IMR-90 (cell line): ENCODE data around the gene SURF1. TPM values are rescaled to one million over a fixed set of nuclear protein-coding genes. Genes with fewer than 3 reads are reported as not detected.

Experiments used
- ATAC-seq: fragments of 200-7000 bp; cut with Tn5 transposase; 2 replicates; pipeline ENCODE4 v1.9.1; 2020; ENCODE audit warnings: low read depth, mild to moderate bottlenecking, moderate library complexity
- BruUV-seq: library from RNA; stranded (reverse); fragments of 400-500 nt; replicated peaks from 2 replicates; lab custom pipeline; 2021; lab: Mats Ljungman, UMichigan
- CTCF ChIA-PET: fragments of 300-600 bp; formaldehyde crosslinking; extraction: SDS; loops from one replicate; lab custom pipeline; 2021; ENCODE audit warnings: antibody characterized with exemption; lab: Yijun Ruan, JAX
- POLR2A ChIA-PET: fragments of 300-600 bp; sonication (Branson Sonifier 250); formaldehyde crosslinking; loops from one replicate; lab custom pipeline; 2022; ENCODE audit warnings: antibody characterized with exemption; ENCODE audit not compliant: unreplicated experiment; lab: Charles Lee
- DNase-seq: peaks from one replicate; pipeline ENCODE4 v3.0.0; 2013
- H2AFZ ChIP-seq: replicated peaks from 2 replicates; pipeline ENCODE3; 2013; ENCODE audit warnings: low read length, mild to moderate bottlenecking; ENCODE audit not compliant: poor library complexity
- H2AK5ac ChIP-seq: 2 replicates; pipeline ENCODE4 v1.6.1; 2013; ENCODE audit warnings: low read depth, low read length, inconsistent platforms
- H2AK9ac ChIP-seq: replicated peaks from 2 replicates; pipeline ENCODE3; 2013; ENCODE audit warnings: mild to moderate bottlenecking, low read depth, low read length, moderate library complexity; ENCODE audit not compliant: poor library complexity
- H2BK120ac ChIP-seq: 2 replicates; pipeline ENCODE4 v1.6.1; 2013; ENCODE audit warnings: low read depth, low read length, inconsistent platforms
- H2BK15ac ChIP-seq: 3 replicates; pipeline ENCODE4 v1.6.1; 2013; ENCODE audit warnings: low read depth, low read length, inconsistent platforms
- H2BK20ac ChIP-seq: 2 replicates; pipeline ENCODE4 v1.6.1; 2013; ENCODE audit warnings: low read depth, mild to moderate bottlenecking, inconsistent platforms, low read length, moderate library complexity
- H2BK5ac ChIP-seq: 2 replicates; pipeline ENCODE4 v1.6.1; 2013; ENCODE audit warnings: mild to moderate bottlenecking, low read depth, low read length, inconsistent platforms; ENCODE audit not compliant: poor library complexity, severe bottlenecking
- H3K14ac ChIP-seq: replicated peaks from 2 replicates; pipeline ENCODE4 v1.6.1; 2013; ENCODE audit warnings: low read depth, low read length, inconsistent platforms
- H3K18ac ChIP-seq: 2 replicates; pipeline ENCODE4 v1.6.1; 2013; ENCODE audit warnings: low read depth, low read length, control low read depth
- H3K23ac ChIP-seq: 2 replicates; pipeline ENCODE4 v1.6.1; 2013; ENCODE audit warnings: low read depth, low read length, inconsistent platforms
- H3K27ac ChIP-seq: 2 replicates; pipeline ENCODE4 v1.5.1; 2013; ENCODE audit warnings: mild to moderate bottlenecking, control low read depth, low read length; ENCODE audit not compliant: insufficient read depth
- H3K27me3 ChIP-seq: 2 replicates; pipeline ENCODE4 v1.6.1; 2013; ENCODE audit warnings: low read length; ENCODE audit not compliant: control insufficient read depth, insufficient read depth
- H3K36me3 ChIP-seq: 2 replicates; pipeline ENCODE4 v1.6.1; 2013; ENCODE audit warnings: low read length, mixed read lengths; ENCODE audit not compliant: control insufficient read depth, insufficient read depth
- H3K4ac ChIP-seq: 2 replicates; pipeline ENCODE4 v1.6.1; 2013; ENCODE audit warnings: low read depth, low read length, inconsistent platforms
- H3K4me1 ChIP-seq: 2 replicates; pipeline ENCODE4 v1.6.1; 2013; ENCODE audit warnings: low read length, mixed read lengths; ENCODE audit not compliant: control insufficient read depth, insufficient read depth
- H3K4me2 ChIP-seq: 2 replicates; pipeline ENCODE4 v1.6.1; 2013; ENCODE audit warnings: low read depth, mild to moderate bottlenecking, control low read depth, low read length, moderate library complexity
- H3K4me3 ChIP-seq: 2 replicates; pipeline ENCODE4 v1.5.1; 2013; ENCODE audit warnings: low read depth, mild to moderate bottlenecking, control low read depth, low read length, moderate library complexity; ENCODE audit not compliant: insufficient read depth
- H3K56ac ChIP-seq: 2 replicates; pipeline ENCODE4 v1.6.1; 2013; ENCODE audit warnings: low read length, inconsistent platforms; ENCODE audit not compliant: insufficient read depth; ENCODE audit errors: extremely low read depth
- H3K79me1 ChIP-seq, 2 experiments: 2 replicates each; pipeline ENCODE4 v1.6.1; 2013; ENCODE audit warnings: low read length in 2 of 2, inconsistent platforms in 1 of 2, low read depth in 1 of 2
- H3K9ac ChIP-seq: 2 replicates; pipeline ENCODE4 v1.6.1; 2013; ENCODE audit warnings: low read depth, low read length, control low read depth
- H3K9me1 ChIP-seq: 2 replicates; pipeline ENCODE4 v1.6.1; 2013; ENCODE audit warnings: low read length, inconsistent platforms; ENCODE audit not compliant: insufficient read depth
- H3K9me3 ChIP-seq: 2 replicates; pipeline ENCODE4 v1.6.1; 2013; ENCODE audit warnings: low read length; ENCODE audit not compliant: control insufficient read depth, insufficient read depth
- H4K20me1 ChIP-seq: 2 replicates; pipeline ENCODE4 v1.6.1; 2013; ENCODE audit warnings: low read length, inconsistent platforms; ENCODE audit not compliant: insufficient read depth
- H4K5ac ChIP-seq: 2 replicates; pipeline ENCODE4 v1.6.1; 2013; ENCODE audit warnings: mild to moderate bottlenecking, low read depth, low read length, control low read depth
- H4K8ac ChIP-seq, 2 experiments: 2 replicates each; pipeline ENCODE4 v1.6.1; 2013; ENCODE audit warnings: low read depth in 2 of 2, low read length in 2 of 2, control low read depth in 1 of 2, inconsistent platforms in 1 of 2
- H4K91ac ChIP-seq: 2 replicates; pipeline ENCODE4 v1.6.1; 2013; ENCODE audit warnings: low read depth, low read length, inconsistent platforms; ENCODE audit not compliant: insufficient read depth
- CEBPB ChIP-seq: IDR thresholded peaks from 2 replicates; pipeline ENCODE4 v1.6.1; 2012; ENCODE audit warnings: low read depth, low read length, improper control_type of control experiment
- CHD1 ChIP-seq: IDR thresholded peaks from 2 replicates; pipeline ENCODE4 v1.6.1; 2012; ENCODE audit warnings: low read depth, low read length, improper control_type of control experiment
- FOS ChIP-seq: fragments of 150-350 bp; IDR thresholded peaks from 2 replicates; pipeline ENCODE4 v1.6.1; 2016; ENCODE audit warnings: low read depth, low read length
- POLR2A ChIP-seq: IDR thresholded peaks from 2 replicates; pipeline ENCODE4 v1.6.1; 2012; ENCODE audit warnings: mild to moderate bottlenecking, low read depth, low read length
- RFX5 ChIP-seq: IDR thresholded peaks from 2 replicates; pipeline ENCODE4 v1.8.0; 2012; ENCODE audit warnings: low read depth, mild to moderate bottlenecking, low read length, moderate library complexity
- SMC3 ChIP-seq: fragments of 150-350 bp; IDR thresholded peaks from 2 replicates; pipeline ENCODE4 v1.6.1; 2016; ENCODE audit warnings: low read depth, mild to moderate bottlenecking, antibody characterized with exemption, low read length, moderate library complexity
- WGBS, 2 experiments: methylation state at CpG; one replicate each; pipeline versions ENCODE4 v1.1.5 to v1.1.7; 2013; ENCODE audit warnings: missing lambda C conversion rate in 2 of 2; ENCODE audit not compliant: insufficient read length in 1 of 2; ENCODE audit errors: extremely low coverage in 2 of 2; 5-methylcytosine and 5-hydroxymethylcytosine counted together
- dilution Hi-C: fragments of 300-500 bp; cut with HindIII; formaldehyde crosslinking; loops from one replicate; pipeline ENCODE4 v1.14.3; 2018; ENCODE audit warnings: low sequenced_read_pairs; ENCODE audit not compliant: unreplicated experiment
- in situ Hi-C: fragments of 300-500 bp; cut with MboI; formaldehyde crosslinking; loops from 3 replicates; pipeline ENCODE4 v1.14.3; 2019; ENCODE audit warnings: low sequenced_read_pairs, inconsistent platforms, mixed read lengths
- intact Hi-C: fragments of 100-400 bp; cut with micrococcal nuclease; formaldehyde crosslinking; loops from 2 replicates; pipeline ENCODE4 v1.10.0; 2022
- polyA plus RNA-seq, 3 experiments: library from polyadenylated mRNA; depleted of rRNA; stranded (reverse); fragments of >200 nt; gene quantifications; 2 replicates each; pipeline ENCODE4 v1.2.3, GENCODE V29; 2012; ENCODE audit warnings: low replicate concordance in 1 of 3
- total RNA-seq: library from RNA; depleted of rRNA; stranded (reverse); fragments of >200 nt; gene quantifications from 2 replicates; pipeline ENCODE4 v1.2.3, GENCODE V29; 2012
- TF ChIP-seq, protein P1 (sequence below): fragments of 150-350 bp; IDR thresholded peaks from 2 replicates; pipeline ENCODE4 v1.6.1; 2016; ENCODE audit warnings: low read depth, mild to moderate bottlenecking, low read length, moderate library complexity, borderline replicate concordance

SURF1 gene
- total and polyA plus RNA-seq, 2 of the 4 experiments (the other 2 are of a cell fraction): 15.1 to 24.5 TPM

DNA sequence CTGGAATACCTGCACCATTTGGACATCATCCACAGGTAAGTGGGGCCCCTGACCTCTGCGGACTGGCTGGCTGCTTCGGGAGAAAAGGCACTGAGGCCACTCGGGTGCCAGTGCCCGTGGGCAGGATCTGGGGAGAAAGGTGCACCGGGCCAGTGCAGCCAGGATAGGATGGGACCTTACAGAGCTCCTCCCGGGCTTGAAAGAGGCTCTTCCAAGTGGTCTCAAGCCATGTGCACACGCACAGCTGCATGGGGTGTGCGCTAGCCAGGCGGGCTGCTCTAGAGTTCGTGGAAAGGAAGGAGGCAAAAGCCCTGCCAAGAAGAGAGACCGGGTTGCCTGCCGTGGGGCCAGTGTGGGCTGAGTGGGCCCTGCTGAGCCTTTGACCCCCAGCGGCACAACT lies 33.3 kb upstream of the SURF1 start:
- no peak overlapping the region for H4K8ac ChIP-seq
- H3K79me1 ChIP-seq: no peaks in the 10 kb centered on the region
- TF ChIP-seq CHD1 (no peak), POLR2A (no peak), FOS (no peak), SMC3 (no peak), CEBPB (no peak), RFX5 (no peak)
- TF ChIP-seq, protein P1, sequence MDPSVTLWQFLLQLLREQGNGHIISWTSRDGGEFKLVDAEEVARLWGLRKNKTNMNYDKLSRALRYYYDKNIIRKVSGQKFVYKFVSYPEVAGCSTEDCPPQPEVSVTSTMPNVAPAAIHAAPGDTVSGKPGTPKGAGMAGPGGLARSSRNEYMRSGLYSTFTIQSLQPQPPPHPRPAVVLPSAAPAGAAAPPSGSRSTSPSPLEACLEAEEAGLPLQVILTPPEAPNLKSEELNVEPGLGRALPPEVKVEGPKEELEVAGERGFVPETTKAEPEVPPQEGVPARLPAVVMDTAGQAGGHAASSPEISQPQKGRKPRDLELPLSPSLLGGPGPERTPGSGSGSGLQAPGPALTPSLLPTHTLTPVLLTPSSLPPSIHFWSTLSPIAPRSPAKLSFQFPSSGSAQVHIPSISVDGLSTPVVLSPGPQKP: no peak
- H3K56ac ChIP-seq: no peak overlapping the region
- H4K91ac ChIP-seq: no peak overlapping the region
- intact Hi-C loops: no loop called here
- CTCF ChIA-PET: no interaction called here
- H4K5ac ChIP-seq: no peak overlapping the region
- no peak overlapping the region for H2AK5ac ChIP-seq
- H3K14ac ChIP-seq: no peak overlapping the region
- 82% methylated on average over 12 of the region's 13 CpGs; no CpG with 5 or more reads in 1 of the 2 experiments for WGBS, 2 experiments
- no peaks in the 10 kb centered on the region for H3K9me3 ChIP-seq
- H3K18ac ChIP-seq: no peak overlapping the region
- POLR2A ChIA-PET: interaction anchor here (0.7 kb wide), 1 partner anchor 134 kb away, joined by 7 read pairs; no protein-coding TSS in a partner anchor
- H3K23ac ChIP-seq: no peak overlapping the region
- H3K9ac ChIP-seq: no peak overlapping the region
- no peaks in the 10 kb centered on the region; the same call in 1 of the 2 replicates for H4K20me1 ChIP-seq
- H3K27me3 ChIP-seq: peaks cover 15% of the 10 kb centered on the region
- no peaks in the 10 kb centered on the region for H3K36me3 ChIP-seq
- no peak overlapping the region for H3K4ac ChIP-seq
- no peaks in the 10 kb centered on the region for H3K4me1 ChIP-seq
- in situ Hi-C loops: no loop called here
- no peak overlapping the region for H2BK15ac ChIP-seq
- no peak overlapping the region for H3K27ac ChIP-seq
- ATAC-seq: no peak
- H2BK5ac ChIP-seq: no peak overlapping the region
- dilution Hi-C loops: no loop called here
- H3K4me3 ChIP-seq: no peak overlapping the region
- H2BK20ac ChIP-seq: no peak overlapping the region
- H2AFZ ChIP-seq: no peak overlapping the region
- DNase-seq: no peak
- H2BK120ac ChIP-seq: no peak overlapping the region
- no peak overlapping the region for H3K4me2 ChIP-seq
- BruUV-seq: no TSS peak
- no peak overlapping the region for H2AK9ac ChIP-seq
- H3K9me1 ChIP-seq: no peaks in the 10 kb centered on the region
